Measurements from ENCODE around the gene BHLHE23. TPM values are rescaled to one million over a fixed set of nuclear protein-coding genes. Genes with fewer than 3 reads are reported as not detected.
A peak's percentile ranks its signal among the peaks of the same experiment; 100 is the strongest.
"Not testable (repeated sequence)": the region's sequence is repeated elsewhere in the genome, so short reads cannot be mapped to it uniquely, and the experiment has no call there.

The BHLHE23 gene
- total RNA-seq, 2 experiments from 2014 or later, result not detected

DNA sequence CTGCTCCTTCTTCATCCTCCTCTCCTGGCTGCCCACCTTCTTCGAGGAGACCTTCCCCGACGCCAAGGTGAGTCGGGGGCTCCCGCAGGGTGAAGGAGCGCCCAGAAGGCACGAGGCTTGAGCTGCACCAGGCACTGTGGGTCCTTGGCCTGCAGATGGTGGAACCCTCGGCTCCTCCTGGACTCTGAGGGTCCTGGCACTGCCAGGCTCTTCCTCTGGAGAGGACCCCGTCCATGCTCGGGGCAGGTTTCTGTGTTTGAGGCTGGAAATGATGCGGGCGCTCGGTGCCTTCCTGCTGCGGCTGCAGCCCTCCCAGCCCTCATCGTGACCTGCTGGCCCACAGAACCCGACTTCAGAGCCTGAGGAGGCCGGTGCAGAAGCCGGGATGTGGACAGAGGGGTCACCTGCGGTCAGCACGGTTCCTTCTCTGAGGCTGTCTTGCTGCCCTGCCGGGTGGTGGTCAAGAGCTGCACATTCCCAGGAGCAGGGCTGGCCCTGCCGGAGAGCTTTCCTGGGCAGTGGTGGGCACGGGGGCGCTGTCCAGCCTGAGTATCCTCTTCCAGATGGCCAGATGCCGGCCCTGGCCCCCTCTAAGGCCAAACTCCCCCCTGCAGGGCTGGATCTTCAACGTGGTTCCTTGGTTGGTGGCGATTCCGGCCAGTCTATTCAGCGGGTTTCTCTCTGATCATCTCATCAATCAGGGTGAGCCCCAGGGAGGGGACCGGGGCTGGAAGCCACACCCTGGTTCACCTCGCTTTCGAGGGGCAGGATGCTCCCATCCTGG is 43.0 kb downstream of the BHLHE23 start:
- Mint-ChIP-seq H3K36me3 (ENCODE audit: low read depth) (peaks cover 16% of the 10 kb centered on the region), H3K27me3 (ENCODE audit: low read depth) (no peaks in the 10 kb centered on the region), H3K4me1 (ENCODE audit: low read depth) (peaks cover 12% of the 10 kb centered on the region), H3K9me3 (ENCODE audit: insufficient read depth) (no peaks in the 10 kb centered on the region), H3K27ac (no peak overlapping the region), H3K4me3 (no peak overlapping the region)
- ChIA-PET CTCF (no interaction called here), POLR2A (interaction anchor here (1.0 kb wide), 1 partner anchor 16 kb away, joined by 3 read pairs; no protein-coding TSS in a partner anchor)
- DNase-seq (no peak), ATAC-seq (no peak)

- Mint-ChIP-seq H3K4me1 (ENCODE audit: low read depth) (peaks cover 14% of the 10 kb centered on the region), H3K4me3 (no peak overlapping the region), H3K27ac (no peak overlapping the region), H3K27me3 (ENCODE audit: low read depth) (no peaks in the 10 kb centered on the region), H3K9me3 (ENCODE audit: insufficient read depth) (no peaks in the 10 kb centered on the region), H3K36me3 (ENCODE audit: low read depth) (peaks cover 17% of the 10 kb centered on the region)
- no peak for DNase-seq
- ATAC-seq, result no peak
- ChIA-PET CTCF (no interaction called here), POLR2A (no interaction called here)
Measured at GRCh38 chr20:62962891-62963613, 43.7 kb downstream of the BHLHE23 start.

DNA sequence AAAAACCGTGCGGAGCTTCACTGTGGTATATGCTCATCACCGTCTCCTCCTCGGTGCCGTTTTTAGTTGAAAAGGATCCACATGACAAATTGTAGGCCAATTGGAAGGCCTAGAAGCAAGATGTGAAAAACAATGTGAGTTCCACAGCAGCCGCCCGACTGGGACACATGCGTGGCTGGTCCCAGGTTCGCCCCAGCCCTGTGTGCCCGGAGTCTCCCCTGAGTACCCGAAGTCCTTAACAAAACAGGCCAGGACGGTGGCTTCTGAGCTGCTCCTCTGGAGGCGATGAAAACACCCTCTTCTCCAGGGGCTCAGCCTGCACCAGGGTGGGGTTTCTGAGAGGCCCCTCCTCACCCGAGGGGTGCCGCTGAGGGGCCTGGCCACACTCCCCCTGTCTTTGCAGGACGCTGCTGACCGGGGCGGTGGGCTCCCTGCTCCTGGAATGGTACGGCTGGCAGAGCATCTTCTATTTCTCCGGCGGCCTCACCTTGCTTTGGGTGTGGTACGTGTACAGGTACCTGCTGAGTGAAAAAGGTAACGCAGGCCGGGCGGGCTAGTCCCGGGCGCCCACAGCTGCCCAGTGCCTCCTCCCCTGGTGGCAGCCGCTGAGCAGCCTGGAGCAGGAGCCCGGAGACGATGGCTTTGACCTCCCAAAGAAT is 44.4 kb downstream of the BHLHE23 start:
- H3K9me3 Mint-ChIP-seq (ENCODE audit: insufficient read depth), result no peaks in the 10 kb centered on the region
- ChIA-PET CTCF (no interaction called here), POLR2A (no interaction called here)
- no peak overlapping the region for H3K4me3 Mint-ChIP-seq
- H3K27ac Mint-ChIP-seq, result no peak overlapping the region
- H3K36me3 Mint-ChIP-seq (ENCODE audit: low read depth), result peaks cover 24% of the 10 kb centered on the region
- ATAC-seq (no peak), DNase-seq (no peak)
- H3K27me3 Mint-ChIP-seq (ENCODE audit: low read depth), result no peaks in the 10 kb centered on the region
- H3K4me1 Mint-ChIP-seq (ENCODE audit: low read depth), result peaks cover 15% of the 10 kb centered on the region

DNA sequence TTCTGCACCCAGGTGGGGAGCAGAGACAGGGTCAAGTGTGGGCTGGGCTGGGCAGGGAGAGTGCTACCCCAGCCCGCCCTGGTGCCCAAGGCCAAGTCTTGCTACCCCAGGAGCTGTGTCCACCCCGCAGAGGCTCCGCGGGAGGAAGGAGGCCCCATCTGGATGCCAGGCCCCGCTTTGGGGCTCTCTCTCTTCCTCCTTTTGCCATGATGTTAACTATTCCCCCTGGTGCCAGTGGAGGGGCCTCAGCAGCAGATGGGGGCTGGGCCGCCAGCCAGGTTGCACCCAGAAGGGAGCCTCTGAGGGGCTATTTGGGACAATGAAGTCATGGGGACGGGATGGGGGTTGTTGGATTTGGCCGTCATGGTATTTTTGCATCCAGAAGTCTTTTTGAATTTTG is 45.0 kb downstream of the BHLHE23 start:
- ATAC-seq, result no peak
- no peak for DNase-seq
- Mint-ChIP-seq H3K9me3 (ENCODE audit: insufficient read depth) (no peaks in the 10 kb centered on the region), H3K4me1 (ENCODE audit: low read depth) (peaks cover 18% of the 10 kb centered on the region), H3K4me3 (no peak overlapping the region), H3K27me3 (ENCODE audit: low read depth) (no peaks in the 10 kb centered on the region), H3K27ac (no peak overlapping the region), H3K36me3 (ENCODE audit: low read depth) (peaks cover 27% of the 10 kb centered on the region)
- ChIA-PET CTCF (no interaction called here), POLR2A (no interaction called here)

- ATAC-seq (no peak), DNase-seq (no peak)
- Mint-ChIP-seq H3K36me3 (ENCODE audit: low read depth) (peaks cover 28% of the 10 kb centered on the region), H3K4me3 (no peak overlapping the region), H3K9me3 (ENCODE audit: insufficient read depth) (no peaks in the 10 kb centered on the region), H3K4me1 (ENCODE audit: low read depth) (peaks cover 22% of the 10 kb centered on the region), H3K27ac (no peak overlapping the region), H3K27me3 (ENCODE audit: low read depth) (no peaks in the 10 kb centered on the region)
- POLR2A ChIA-PET, result no interaction called here
- CTCF ChIA-PET, result no interaction called here
Measured at GRCh38 chr20:62961310-62961783, 45.4 kb downstream of the BHLHE23 start.

DNA sequence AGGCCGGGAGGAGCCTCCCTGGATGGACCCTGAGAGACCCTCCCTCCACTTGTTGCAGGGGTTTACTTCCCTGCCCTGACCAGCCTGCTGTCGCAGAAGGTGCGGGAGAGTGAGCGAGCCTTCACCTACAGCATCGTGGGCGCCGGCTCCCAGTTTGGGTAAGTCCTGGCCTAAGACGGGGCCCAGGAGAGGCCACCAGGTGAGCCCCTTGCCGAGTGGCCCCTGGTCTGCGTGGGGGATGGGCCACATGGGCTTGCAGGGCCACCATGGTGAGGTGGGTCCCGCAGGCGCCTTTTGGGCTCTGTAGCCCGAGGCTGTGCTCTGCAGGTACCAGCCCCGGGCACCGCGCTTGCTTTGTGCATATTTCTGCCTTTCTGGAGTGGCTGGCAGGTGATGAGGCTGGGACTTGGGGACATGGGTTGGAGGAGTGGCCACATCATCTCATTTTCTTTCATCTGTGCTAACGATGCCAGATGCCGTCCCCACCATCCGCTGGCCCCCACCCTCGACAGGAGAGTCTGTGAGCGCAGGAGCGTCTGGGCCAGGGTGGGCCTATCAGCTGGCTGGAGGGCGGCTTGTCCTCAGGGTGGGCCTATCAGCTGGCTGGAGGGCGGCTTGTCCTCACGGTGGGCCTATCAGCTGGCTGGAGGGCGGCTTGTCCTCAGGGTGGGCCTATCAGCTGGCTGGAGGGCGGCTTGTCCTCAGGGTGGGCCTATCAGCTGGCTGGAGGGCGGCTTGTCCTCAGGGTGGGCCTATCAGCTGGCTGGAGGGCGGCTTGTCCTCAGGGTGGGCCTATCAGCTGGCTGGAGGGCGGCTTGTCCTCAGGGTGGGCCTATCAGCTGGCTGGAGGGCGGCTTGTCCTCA is 46.1 kb downstream of the BHLHE23 start:
- CTCF ChIA-PET; H3K4me3 Mint-ChIP-seq; ATAC-seq; H3K27me3 Mint-ChIP-seq (ENCODE audit: low read depth); H3K27ac Mint-ChIP-seq; H3K9me3 Mint-ChIP-seq (ENCODE audit: insufficient read depth); POLR2A ChIA-PET; DNase-seq: not testable (repeated sequence)
- Mint-ChIP-seq H3K36me3 (ENCODE audit: low read depth) (peaks cover 31% of the 10 kb centered on the region), H3K4me1 (ENCODE audit: low read depth) (peaks cover 22% of the 10 kb centered on the region)

DNA sequence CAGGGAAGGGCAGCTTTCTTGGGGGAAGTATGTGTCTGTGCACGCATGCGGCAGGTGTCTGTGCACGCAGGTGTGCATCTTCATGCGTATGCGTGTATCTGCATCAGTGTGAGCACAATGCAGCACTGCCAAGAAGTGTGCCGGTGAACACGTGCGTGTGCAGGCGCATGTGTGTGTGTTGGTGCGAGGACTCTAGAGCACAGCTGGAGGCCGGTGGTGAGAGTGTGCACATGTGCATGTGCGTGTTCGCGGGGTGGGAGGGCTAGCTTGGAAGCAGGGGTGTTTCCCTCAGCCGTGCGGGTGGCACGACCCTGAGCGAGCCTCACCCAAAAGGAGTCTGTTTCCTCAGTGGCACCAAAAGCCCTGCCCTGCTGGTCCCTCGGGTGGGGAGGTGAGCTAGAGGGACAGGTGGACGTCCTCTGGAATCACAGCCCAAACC is 46.7 kb downstream of the BHLHE23 start:
- CTCF ChIA-PET, result interaction anchor here (1.0 to 1.5 kb wide), 2 partner anchors 13 to 42 kb away, joined by 4 read pairs; no protein-coding TSS in a partner anchor
- Mint-ChIP-seq H3K4me3 (no peak overlapping the region), H3K36me3 (ENCODE audit: low read depth) (peaks cover 29% of the 10 kb centered on the region), H3K9me3 (ENCODE audit: insufficient read depth) (no peaks in the 10 kb centered on the region), H3K4me1 (ENCODE audit: low read depth) (peaks cover 25% of the 10 kb centered on the region), H3K27me3 (ENCODE audit: low read depth) (no peaks in the 10 kb centered on the region), H3K27ac (peak overlapping the region; percentile 63)
- POLR2A ChIA-PET, result no interaction called here
- ATAC-seq (no peak), DNase-seq (no peak)

- DNase-seq (no peak), ATAC-seq (peak; percentile 34)
- no peaks in the 10 kb centered on the region for H3K27me3 Mint-ChIP-seq (ENCODE audit: low read depth)
- peak overlapping the region; percentile 63 for H3K27ac Mint-ChIP-seq
- ChIA-PET CTCF (interaction anchor here (1.0 to 1.5 kb wide), 2 partner anchors 14 to 42 kb away, joined by 4 read pairs; no protein-coding TSS in a partner anchor), POLR2A (no interaction called here)
- H3K36me3 Mint-ChIP-seq (ENCODE audit: low read depth), result peaks cover 30% of the 10 kb centered on the region
- no peaks in the 10 kb centered on the region for H3K9me3 Mint-ChIP-seq (ENCODE audit: insufficient read depth)
- peaks cover 31% of the 10 kb centered on the region for H3K4me1 Mint-ChIP-seq (ENCODE audit: low read depth)
- H3K4me3 Mint-ChIP-seq, result no peak overlapping the region
Measured at GRCh38 chr20:62959101-62959971, 47.4 kb downstream of the BHLHE23 start.

DNA sequence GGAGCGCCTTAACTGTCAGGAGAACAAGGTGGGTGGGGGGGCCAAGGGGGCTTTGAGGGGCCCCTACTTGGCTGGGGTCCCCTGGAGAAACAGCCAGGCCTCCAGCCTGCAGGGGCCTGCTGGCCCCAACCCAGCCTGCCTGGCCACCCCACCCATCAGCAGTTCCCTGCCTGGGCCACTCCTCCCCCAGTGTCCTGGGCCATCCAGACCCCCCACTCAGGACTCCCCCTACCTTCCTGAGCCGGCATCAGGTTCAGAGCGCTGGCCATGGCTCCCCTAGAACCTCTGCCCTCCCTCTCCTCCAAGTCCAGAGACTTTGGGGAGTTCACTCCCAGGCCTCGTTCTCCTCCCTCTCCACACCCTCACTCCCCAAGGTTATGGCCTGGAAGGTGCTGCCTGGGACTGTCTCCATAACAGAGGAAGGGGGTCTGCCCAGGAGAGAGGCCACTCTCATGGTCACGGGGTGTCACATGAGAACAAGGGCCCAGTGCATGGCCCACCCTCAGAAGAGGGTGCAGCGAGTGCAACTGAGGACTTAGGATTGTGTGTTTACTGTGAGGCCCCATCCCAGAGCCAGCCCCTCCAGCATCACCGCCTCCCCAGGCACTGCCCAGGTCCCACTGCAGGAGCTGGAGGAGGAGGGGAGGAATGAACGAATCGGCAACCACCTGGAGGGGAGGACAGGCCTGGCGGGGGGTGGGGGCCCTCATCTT is 48.2 kb downstream of the BHLHE23 start:
- ChIA-PET CTCF (interaction anchor here (1.5 kb wide), 1 partner anchor 41 kb away, joined by 4 read pairs; no protein-coding TSS in a partner anchor), POLR2A (no interaction called here)
- ATAC-seq (no peak), DNase-seq (no peak)
- H3K27me3 Mint-ChIP-seq (ENCODE audit: low read depth), result no peaks in the 10 kb centered on the region
- H3K4me1 Mint-ChIP-seq (ENCODE audit: low read depth), result peaks cover 38% of the 10 kb centered on the region
- H3K27ac Mint-ChIP-seq, result no peak overlapping the region
- no peaks in the 10 kb centered on the region for H3K9me3 Mint-ChIP-seq (ENCODE audit: insufficient read depth)
- peaks cover 30% of the 10 kb centered on the region for H3K36me3 Mint-ChIP-seq (ENCODE audit: low read depth)
- no peak overlapping the region for H3K4me3 Mint-ChIP-seq
